HG03565 (cell line): ENCODE data around the gene COL9A3.
"Not testable (repeated sequence)": the region's sequence is repeated elsewhere in the genome, so short reads cannot be mapped to it uniquely, and the experiment has no call there.

ENCODE experiments used
- ATAC-seq: cut with Tn5 transposase; IDR thresholded peaks from one replicate; pipeline ENCODE4 v1.9.1; 2021; ENCODE audit warnings: mild to moderate bottlenecking, moderate library complexity; ENCODE audit not compliant: unreplicated experiment

COL9A3 gene

DNA sequence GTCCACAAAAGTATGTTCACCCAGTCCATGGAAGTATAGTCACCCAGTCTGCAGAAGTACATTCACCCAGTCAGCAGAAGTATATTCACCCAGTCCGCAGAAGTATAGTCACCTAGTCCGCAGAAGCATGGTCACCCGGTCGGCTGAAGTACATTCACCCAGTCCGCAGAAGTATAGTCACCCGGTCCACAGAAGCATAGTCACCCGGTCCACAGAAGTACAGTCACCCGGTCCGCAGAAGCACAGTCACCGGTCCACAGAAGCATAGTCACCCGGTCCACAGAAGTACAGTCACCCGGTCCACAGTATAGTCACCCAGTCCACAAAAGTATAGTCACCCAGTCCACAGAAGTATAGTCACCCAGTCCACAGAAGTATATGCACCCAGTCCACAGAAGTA lies 36.0 kb downstream of the COL9A3 start:
- ATAC-seq, result no peak

DNA sequence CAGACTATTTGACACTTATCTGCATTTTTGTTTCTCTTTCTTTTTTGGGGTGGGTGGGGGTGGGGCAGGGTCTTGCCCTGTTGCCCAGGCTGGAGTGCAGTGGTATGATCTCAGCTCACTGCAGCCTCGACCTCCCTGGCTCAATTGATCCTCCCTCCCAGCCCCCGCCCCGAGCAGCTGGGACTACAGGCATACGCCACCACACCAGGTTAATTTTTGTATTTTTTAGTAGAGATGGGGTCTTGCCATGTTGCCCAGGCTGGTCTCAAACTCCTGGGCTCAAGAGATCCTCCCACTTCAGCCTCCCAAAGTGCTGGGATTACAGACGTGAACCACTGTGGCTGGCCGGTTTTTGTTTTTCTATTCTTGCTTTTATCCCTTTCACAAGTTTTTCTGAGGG lies 36.5 kb downstream of the COL9A3 start:
- not testable (repeated sequence) for ATAC-seq

DNA sequence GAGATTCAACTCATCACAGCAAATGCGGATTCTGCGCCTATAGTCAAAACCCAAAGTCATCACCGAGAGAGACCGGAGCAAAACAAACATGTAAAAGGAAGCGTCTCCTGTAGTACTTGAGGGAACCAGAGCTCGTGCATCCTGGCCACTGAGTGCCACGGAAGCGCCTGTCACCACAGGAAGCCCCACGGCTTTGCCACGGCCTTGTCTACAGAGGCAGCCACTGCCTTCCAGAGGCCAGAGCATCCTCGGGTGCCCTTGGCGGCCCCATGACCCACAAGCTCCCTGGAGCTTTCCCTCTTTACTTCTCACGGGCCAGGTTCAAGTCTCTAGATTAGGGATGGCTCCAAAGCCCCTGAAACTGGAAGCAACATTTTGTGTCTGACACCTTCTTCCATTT lies 37.3 kb downstream of the COL9A3 start:
- ATAC-seq, result no peak

DNA sequence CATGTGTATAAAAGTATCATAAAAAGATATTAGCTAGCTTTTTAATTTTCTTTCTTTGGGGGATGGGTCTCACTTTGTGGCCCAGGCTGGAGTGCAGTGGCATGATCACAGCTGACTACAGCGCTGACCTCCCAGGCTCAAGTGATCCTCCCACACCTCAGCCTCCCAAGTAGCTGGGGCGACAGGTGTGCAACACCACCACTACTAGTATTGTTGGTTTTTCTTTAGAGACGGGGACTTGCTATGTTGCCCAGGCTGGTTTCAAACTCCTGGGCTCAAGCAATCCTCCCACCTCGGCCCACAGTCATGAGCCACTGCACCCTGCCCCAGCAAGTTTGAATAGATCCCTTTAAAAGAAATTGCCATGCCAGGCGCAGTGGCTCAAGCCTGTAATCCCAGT lies 38.3 kb downstream of the COL9A3 start:
- ATAC-seq, result no peak

DNA sequence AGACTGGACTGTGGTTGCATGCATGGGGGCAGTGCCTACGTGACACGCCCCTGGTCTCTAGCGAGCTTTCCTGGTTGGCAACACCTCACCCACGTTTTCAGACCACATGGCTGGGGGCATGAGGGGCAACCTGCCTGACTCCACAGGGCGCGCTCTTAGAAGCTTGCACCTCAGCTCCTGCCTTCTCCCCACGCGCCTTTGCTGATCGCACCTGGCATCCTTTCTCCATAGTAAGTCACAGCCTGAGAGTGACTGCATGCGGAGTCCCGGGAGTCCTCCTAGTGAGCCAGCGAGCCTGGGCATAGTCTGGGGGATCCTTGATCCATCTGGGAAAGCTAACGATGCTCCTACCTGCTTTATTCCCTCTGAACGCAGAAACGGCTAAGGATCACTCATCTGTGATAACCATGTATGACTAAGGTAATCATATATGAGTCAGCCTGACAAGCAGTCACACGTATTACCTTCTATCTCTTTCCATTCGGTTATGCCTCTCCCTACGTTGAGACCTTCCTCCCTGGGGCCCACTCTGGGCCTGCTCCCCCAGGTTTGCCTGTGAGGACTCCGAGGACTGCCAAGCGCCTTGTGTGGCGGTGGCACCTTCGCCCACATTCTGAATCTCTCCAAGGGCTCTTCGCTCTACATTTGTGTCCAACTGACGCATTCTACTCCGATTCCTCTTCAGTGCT lies 40.2 kb downstream of the COL9A3 start:
- no peak for ATAC-seq

DNA sequence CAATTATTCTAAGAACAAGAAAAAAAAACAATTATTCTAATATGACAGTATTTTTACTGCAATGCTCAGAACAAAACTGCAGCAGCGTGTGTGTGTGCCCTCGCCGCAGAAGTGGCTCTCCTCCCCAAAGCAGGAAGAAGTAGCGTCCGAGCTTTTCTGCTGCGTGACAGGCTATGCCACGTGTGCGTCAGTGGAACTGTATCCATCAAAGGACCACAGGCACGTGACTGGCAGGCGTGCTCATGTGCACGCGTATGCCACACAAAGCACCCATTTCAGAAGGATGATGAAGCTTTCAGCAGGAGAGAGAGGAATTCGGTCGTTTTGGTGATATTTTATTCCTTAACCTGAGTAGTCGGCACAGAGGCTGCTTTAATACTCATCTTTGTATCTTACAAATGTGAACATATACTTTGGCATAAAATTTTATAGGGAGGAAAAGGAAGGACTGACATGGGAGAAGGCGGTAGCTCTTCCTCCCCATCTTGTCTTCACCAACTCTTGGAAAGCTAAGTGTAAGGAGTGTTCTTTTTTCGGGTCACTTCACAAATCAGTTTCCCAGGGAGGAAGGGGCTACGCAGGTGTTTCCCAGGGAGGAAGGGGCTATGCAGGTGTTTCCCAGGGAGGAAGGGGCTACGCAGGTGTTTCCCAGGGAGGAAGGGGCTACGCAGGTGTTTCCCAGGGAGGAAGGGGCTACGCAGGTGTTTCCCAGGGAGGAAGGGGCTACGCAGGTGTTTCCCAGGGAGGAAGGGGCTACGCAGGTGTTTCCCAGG lies 41.4 kb downstream of the COL9A3 start:
- no peak for ATAC-seq

DNA sequence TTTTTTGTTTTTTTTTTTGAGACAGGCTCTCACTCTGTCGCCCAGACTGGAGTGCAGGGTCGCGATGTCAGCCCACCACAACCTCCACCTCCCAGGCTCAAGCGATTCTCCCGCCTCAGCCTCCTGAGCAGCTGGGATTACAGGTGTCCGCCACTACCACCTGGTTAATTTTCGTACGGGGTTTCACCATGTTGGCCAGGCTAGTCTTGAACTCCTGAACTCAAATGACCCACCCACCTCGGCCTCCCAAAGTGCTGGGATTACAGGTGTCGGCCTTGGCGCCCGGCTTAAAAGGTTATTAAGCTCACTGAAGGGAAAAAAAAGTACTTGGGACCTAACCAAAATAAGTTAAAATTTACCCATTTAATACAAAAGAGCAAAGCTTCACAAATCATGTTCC lies 42.9 kb downstream of the COL9A3 start:
- no peak for ATAC-seq

DNA sequence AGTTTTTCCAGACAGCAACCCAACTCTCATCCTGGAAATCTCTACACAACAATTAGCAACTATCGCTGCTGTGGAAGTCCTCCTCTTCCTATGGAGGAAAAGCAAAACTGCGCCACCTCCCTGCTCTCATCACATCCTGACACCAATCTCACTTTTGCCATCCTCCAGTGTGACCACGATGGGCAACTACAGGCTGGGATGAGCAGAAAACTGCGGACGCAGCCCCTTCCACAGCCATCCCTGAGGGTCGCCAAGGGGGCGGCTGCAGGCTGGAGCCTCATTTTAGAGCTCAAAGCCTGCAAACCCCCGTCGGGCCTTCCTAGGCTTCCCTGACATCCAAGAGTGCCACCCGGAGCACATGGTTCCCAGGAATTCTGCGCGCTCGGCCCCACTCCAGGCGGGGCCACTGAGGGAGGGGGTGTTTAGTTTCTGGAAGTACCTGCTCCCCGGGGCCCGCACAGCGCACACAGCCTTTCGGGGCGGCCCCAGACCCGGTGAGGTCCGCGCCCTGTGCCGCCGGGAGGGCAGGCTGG lies 43.6 kb downstream of the COL9A3 start:
- ATAC-seq, result no peak

DNA sequence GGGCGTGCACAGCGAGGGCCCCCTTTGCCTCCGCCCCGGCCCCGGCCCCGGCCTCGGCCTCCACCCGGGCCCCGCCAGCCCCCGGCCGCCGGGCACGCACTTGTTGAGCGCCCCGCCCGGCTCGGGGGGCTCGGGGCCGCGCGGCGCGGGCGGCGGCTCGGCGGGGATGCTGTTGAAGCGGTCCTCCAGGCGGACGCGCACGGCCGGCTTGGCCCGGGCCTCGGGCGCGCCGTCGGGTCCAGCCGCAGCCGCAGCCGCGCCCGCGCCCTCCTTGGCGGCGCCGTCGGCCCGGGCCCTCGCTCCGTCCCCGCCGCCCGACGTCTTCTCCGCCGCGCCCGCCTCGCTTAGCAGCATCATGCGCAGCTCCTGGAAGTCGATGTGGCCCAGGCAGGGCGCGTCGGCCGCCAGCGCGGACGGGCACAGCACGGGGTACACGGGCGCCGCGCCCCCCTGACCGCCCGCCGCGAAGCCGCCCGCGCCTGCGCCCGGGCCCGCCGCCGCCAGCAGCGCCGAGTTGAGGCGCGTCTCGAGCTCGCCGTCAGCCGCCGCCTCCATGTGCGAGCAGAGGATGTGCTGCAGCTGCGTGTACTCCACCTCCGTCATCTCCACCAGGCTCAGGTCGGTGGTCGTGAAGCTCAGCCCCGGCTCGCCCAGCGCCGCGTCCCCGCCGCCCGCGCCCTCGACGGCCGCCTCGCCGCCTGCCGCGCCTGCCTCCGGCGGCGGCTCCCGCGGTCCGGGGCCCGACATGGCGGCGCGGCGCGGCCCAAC lies 44.3 kb downstream of the COL9A3 start:
- peak; percentile 18 for ATAC-seq

DNA sequence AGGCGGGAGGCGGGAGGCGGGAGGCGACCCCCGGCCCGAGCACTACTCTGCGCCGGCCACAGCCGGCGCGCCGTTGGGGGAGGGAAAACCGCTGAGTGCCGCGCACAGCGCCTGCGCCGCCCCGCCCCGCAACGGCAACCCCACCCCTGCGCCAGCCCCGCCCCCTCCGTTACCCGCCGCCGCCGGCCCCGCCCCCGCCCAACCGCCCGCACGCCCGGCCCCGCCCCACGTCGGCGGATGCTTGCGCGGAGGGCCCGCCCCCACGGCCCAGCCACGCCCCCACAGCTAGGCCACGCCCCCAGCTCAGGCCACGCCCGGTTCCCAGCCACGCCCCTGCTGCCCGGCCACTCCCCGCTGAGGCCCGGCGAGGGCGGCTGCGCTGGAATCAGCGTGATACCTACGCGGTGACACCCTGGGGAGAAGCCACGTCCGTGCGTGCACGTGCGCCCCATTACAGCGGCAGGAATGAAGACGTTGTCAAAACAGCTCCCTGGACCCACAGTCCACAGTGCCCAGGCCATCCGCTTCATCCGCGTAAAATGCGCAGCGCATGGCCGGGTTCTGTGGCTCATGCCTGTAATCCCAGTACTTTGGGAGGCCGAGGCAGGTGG lies 45.0 kb downstream of the COL9A3 start, which contains the start of gene TCFL5:
TCFL5 (minus strand) TSS at position 97 of the 611 bp plus-strand sequence. CDS start 152 bp downstream, outside the sequence.
- ATAC-seq, result peak; percentile 33

DNA sequence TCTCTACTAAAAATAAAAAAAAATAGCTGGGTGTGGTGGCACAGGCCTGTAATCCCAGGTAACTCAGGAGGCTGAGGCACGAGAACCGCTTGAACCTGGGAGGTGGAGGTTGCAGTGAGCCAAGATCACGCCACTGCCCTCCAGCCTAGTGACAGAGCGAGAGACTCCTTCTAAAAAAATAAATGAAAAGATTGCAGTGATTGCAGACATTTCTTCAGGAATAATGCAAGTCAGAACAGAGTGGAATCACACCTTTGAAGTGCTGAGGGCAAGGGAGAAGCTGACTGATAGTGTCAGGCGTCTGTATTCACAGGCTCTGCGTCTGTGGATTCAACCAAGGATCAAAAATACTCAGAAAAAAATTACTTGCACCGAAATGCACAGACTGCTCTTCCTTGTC lies 47.4 kb downstream of the COL9A3 start:
- ATAC-seq, result no peak

DNA sequence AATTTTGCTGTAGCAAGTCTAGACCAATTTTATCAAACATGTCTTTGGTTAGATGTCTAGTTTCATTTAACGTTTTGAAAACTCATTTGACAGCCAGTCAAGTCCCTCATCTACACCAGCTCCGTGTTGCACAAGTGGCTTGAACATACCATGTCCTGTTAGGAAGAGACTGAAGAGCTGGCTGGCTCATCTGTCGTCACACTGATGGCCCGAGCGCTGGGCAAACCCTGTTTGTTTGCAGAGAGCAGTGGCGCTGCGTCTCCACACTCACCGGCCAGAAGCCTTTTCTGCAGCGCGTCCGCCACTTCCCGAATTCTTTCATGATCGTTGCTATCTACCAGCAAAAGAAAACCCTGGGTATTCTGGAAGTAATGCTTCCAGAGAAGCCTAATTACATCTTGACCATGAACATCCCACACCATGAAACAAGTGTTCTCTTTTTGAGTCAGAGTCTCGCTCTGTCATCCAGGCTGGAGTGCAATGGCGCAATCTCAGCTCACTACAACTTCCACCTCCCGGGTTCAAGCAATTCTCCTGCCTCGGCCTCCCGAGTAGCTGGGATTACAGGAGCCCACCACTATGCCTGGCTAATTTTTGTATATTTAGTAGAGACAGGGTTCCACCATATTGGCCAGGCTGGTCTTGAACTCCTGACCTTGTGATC lies 55.5 kb downstream of the COL9A3 start:
- ATAC-seq, result no peak

DNA sequence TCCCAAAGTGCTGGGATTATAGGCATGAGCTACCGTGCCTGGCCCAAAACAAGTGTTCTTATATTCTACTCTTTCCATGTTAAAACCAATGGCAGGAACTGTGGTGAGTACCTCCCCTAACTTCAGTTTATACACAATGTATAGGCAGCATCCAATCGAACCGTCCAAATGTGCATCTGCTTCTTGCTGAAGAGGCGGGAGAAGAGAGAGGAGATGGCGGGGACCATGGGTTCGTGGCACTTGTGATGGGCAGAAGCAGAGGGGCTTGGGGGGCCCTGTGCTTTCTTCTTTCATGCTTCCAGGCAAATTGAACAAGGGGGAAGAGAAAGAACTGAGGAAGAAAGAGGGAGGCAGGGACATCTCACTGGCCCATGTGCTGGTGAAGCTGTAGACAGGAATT lies 56.0 kb downstream of the COL9A3 start:
- no peak for ATAC-seq

DNA sequence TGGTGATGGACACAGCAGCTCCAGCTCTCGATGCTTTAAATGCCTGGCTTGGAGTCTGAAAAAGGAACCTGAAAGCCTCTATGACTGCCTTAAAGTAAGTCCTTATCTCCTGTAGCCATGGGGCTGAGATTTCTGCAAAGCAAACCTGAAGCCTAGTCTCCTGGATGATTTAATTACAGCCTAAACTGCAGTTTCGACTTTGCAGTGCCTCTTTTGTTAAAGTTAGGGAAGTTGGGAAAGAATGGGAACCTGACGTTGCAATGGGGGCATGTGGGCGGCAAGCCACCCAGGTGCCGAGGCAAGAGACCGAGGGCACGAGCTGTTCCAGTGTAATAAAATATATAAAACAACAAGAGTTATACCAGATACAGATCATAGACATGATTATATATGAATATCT lies 56.4 kb downstream of the COL9A3 start:
- ATAC-seq, result no peak

DNA sequence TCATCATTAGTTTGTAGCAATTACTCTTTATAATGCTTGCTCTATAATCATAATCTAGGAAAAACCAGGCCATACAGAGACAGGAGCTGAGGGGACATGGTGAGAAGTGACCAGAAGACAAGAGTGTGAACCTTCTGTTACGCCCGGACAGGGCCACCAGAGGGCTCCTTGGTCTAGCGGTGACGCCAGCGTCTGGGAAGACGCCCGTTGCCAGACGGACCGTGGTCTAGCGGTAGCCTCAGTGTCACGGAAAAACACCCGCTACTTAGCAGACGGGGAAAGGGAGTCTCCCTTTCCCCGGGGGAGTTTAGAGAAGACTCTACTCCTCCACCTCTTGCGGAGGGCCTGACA lies 56.8 kb downstream of the COL9A3 start:
- not testable (repeated sequence) for ATAC-seq

DNA sequence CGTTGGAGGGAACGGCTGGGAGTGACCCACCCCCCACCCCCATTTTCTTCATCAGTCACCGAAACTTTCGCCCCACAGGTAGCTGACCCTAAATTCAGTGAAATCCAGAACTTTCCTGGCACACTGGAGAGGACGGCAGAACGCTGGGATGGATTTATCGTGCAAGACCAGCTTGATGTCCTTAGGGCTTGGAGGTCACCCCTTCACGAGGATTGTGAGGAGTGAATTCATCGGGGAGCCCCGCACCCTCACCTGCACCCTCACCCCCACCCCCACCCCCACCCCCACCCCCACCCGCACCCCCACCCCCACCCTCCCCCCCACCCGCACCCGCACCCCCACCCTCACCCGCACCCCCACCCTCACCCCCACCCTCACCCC lies 58.1 kb downstream of the COL9A3 start:
- ATAC-seq, result no peak

DNA sequence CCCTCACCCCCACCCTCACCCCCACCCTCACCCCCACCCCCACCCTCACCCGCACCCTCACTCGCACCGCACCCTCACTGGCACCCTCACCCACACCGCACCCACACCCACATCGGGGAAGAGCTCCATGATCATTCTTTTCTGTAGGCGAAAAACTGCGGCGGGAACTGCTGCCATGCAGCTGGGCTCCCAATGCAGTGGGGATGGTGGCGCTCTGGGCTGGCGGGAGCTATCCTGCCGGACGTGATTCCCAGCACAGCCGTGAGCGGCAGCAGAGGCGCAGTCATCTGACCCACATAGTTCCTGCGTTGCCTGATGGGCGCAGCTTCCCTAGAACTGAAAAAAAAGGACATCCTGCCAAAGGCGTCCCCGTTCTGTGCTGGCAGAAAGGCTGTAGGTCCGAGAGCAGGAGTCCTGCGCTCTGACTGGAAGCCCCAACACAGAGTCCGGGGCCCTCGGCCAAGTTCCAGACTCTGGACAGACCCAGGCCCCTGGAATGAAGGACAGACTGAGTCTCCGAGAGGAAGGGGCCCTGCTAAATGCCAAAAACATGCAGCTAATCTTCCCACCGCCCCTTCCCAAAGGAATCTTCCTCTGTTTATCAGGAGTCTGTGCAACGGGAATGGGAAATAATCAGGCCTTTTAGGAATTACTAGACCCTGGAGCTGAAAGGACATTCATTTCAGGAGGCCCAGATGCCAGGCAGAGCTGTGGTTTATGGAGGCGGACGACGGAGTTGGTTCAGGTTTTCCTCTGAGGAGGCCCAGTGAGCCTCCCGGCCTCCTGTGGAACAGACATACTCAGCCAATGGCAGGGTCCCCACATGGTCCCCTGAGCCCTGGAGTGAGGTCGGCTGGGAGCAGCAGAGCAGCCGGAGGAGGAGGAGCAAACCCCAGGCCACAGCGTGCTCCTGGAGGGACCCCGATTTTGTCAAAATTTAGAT lies 58.8 kb downstream of the COL9A3 start:
- ATAC-seq, result no peak

DNA sequence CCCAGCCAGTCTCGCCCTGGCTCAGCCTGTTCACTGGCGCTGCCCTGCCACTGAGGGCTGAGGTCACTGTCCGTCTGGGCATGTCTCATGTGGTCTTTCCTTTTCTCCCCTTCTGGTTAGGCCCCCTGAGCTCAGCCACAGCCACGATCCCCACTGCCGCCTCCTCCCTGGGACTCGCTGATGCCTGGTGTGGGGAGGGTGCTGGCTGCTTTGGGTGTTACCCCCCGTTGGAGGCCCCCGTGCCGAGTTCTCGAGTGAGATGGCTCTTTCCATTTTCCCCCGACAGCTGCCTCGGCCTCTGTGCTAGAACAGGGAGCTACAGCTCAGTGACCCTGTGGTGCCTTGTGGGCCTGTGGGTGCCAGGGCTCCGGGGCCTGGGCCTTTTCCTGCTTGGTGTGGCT lies 59.7 kb downstream of the COL9A3 start:
- ATAC-seq, result no peak
